Psoas muscle (tissue), 8 donors: ENCODE results near the gene HDLBP. TPM values are rescaled to one million over a fixed set of nuclear protein-coding genes. Genes with fewer than 3 reads are reported as not detected.

Experiments used
- ATAC-seq, 4 donors: fragments of 200-7000 bp; cut with Tn5 transposase; one replicate each; pipeline ENCODE4 v1.9.1; 2020; ENCODE audit warnings: moderate library complexity in 3 of 4, mild to moderate bottlenecking in 2 of 4
- DNase-seq, 2 donors: peaks; one replicate each; pipeline ENCODE4 v3.0.0-alpha.2; 2020
- H3K27ac ChIP-seq: fragments of 200-600 bp; one replicate; pipeline ENCODE4 v1.8.0; 2022
- H3K27me3 ChIP-seq, 3 donors: fragments of 200-600 bp in 1 of 3; one replicate each; pipeline versions ENCODE4 v1.6.1 to v1.8.0; 2013 to 2022; ENCODE audit warnings: low read length in 2 of 3, mild to moderate bottlenecking in 2 of 3, moderate library complexity in 1 of 3; ENCODE audit not compliant: insufficient read depth in 3 of 3
- H3K36me3 ChIP-seq, 2 donors: fragments of 200-600 bp in 1 of 2; one replicate each; pipeline versions ENCODE4 v1.6.1 to v1.8.0; 2013 to 2022; ENCODE audit warnings: low read depth in 1 of 2, mild to moderate bottlenecking in 1 of 2, moderate library complexity in 1 of 2; ENCODE audit not compliant: insufficient read depth in 1 of 2
- H3K4me1 ChIP-seq: fragments of 200-600 bp; one replicate; pipeline ENCODE4 v1.8.0; 2022
- H3K4me3 ChIP-seq: fragments of 200-600 bp; one replicate; pipeline ENCODE4 v1.8.0; 2022; ENCODE audit warnings: mild to moderate bottlenecking
- H3K9me3 ChIP-seq: fragments of 200-600 bp; one replicate; pipeline ENCODE4 v1.8.0; 2022
- whole genome bisulfite sequencing, 3 donors: extraction: QIAGEN DNeasy Blood & Tissue Kit; methylation state at CpG; one replicate each; pipeline versions ENCODE4 v1.1.6 to v1.1.7; 2013; 5-methylcytosine and 5-hydroxymethylcytosine counted together
- intact Hi-C, 2 donors: fragments of 100-400 bp; cut with DNase I; formaldehyde crosslinking; loops; one replicate each; pipeline versions ENCODE4 v1.11.0 to v1.14.2; 2022
- polyA plus RNA-seq, 3 donors: library from polyadenylated mRNA; stranded (reverse); fragments of 200-250 nt; gene quantifications; one replicate each; pipeline ENCODE4 v1.2.3, GENCODE V29; 2013
- total RNA-seq, 4 donors: library from RNA; stranded (reverse); fragmentation: NEBNext Ultra II Directional in 2 of 4; extraction: Animal tissue kit (Norgen Biotek cat#: 25700) in 2 of 4; gene quantifications; one replicate each; pipeline versions ENCODE4 v1.2.1 to v1.2.4, GENCODE V29; 2021 to 2023
- TF ChIP-seq, protein P1 (sequence below): fragments of 200-600 bp; IDR thresholded peaks from one replicate; pipeline ENCODE4 v1.8.0; 2022; ENCODE audit warnings: antibody characterized with exemption
- donor health status: healthy with polysubstance abuse.
- donor health status: DM: no; HTN: no; CAD: no; lungs with moderate emphysema.
- donor health status: Bipolar disorder and iron deficiency.
- donor health status: healthy.
- donor health status: DM: yes; HTN: yes; CAD: no.
- donor health status: DM: no; HTN: no; CAD: no.
- donor health status: DM: no; HTN: no; CAD: no.
- donor health status: DM: yes; HTN: yes; CAD: no.

Gene HDLBP
- total and polyA plus RNA-seq, 7 donors = 264 to 526 (median 421) TPM

DNA sequence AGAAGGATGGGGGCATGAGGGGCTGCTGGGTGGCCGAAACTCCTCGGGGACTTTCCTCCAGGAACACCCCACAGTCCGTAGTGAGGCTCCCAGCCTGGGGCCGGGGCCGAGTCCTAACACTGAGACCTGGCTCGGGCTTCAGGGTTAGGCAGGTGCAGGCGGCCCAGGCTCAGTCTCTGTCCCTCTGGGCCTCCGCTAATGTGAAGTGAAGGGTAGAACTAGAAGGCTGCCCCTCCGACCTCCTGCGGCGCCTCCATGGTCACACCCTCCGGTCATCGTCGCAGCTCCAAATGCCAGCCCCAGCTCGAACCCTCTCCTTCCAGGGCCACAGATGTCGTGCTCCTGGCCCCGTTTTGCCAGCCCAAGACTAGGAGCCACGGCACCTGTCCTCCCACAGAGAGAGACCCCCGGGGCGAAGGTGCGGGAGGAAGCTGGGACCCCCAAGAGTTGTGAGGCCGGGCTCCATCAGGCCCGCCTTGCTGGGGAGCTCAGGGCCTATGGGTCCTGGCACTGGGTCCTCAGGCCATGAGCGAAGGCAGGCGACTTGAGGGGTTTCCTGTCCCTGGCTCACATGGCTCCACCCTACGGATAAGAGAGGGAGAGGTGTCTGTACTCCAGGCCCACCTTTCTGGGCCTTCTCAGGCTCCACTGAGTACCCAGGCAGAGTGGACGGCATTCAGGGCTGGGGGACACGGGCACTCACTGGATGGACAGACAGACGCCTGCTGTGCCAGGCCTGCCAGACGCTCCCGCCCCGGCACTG, 126.2 kb downstream of the HDLBP start:
- ATAC-seq = no peak
- DNase-seq = no peak
- whole genome bisulfite sequencing, 3 donors = 88 to 90% (median 88%) methylated on average over 30 to 32 of the region's 32 CpGs
- H3K27ac ChIP-seq = no peak overlapping the region
- H3K9me3 ChIP-seq = no peaks in the 10 kb centered on the region
- no peaks in the 10 kb centered on the region for H3K4me1 ChIP-seq
- H3K27me3 ChIP-seq = no peaks in the 10 kb centered on the region
- TF ChIP-seq, protein P1, sequence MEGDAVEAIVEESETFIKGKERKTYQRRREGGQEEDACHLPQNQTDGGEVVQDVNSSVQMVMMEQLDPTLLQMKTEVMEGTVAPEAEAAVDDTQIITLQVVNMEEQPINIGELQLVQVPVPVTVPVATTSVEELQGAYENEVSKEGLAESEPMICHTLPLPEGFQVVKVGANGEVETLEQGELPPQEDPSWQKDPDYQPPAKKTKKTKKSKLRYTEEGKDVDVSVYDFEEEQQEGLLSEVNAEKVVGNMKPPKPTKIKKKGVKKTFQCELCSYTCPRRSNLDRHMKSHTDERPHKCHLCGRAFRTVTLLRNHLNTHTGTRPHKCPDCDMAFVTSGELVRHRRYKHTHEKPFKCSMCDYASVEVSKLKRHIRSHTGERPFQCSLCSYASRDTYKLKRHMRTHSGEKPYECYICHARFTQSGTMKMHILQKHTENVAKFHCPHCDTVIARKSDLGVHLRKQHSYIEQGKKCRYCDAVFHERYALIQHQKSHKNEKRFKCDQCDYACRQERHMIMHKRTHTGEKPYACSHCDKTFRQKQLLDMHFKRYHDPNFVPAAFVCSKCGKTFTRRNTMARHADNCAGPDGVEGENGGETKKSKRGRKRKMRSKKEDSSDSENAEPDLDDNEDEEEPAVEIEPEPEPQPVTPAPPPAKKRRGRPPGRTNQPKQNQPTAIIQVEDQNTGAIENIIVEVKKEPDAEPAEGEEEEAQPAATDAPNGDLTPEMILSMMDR = no peak
- H3K4me3 ChIP-seq = no peak overlapping the region
- H3K36me3 ChIP-seq = no peaks in the 10 kb centered on the region
- intact Hi-C loops = no loop called here

- H3K27ac ChIP-seq = no peak within 1 kb of the TSS
- TF ChIP-seq, protein P1 = no peak
- intact Hi-C loops = no loop called here
- no peaks in the 10 kb centered on the region for H3K4me1 ChIP-seq
- DNase-seq (no peak), ATAC-seq (no peak)
- H3K9me3 ChIP-seq = no peaks in the 10 kb centered on the region
- H3K27me3 ChIP-seq = no peaks in the 10 kb centered on the region
- 56 to 58% (median 58%) methylated on average over 19 to 21 of the region's 21 CpGs for WGBS, 3 donors
- peaks cover 0 to 4% of the 10 kb centered on the region in 2 donors for H3K36me3 ChIP-seq
- H3K4me3 ChIP-seq = no peak within 1 kb of the TSS
Observed at GRCh38 chr2:241188361-241189092, 126.9 kb downstream of the HDLBP start, which contains the start of gene ANO7. Gene ANO7, plus strand, starts transcription at chr2:241188677. Its CDS starts 1,387 bp downstream, at chr2:241190064.

- Histone ChIP-seq H3K4me3 (no peak overlapping the region), H3K27me3 (no peaks in the 10 kb centered on the region), H3K4me1 (no peaks in the 10 kb centered on the region), H3K9me3 (no peaks in the 10 kb centered on the region), H3K36me3 (peaks cover 0 to 11% of the 10 kb centered on the region in 2 donors), H3K27ac (no peak overlapping the region)
- intact Hi-C loops = no loop called here
- TF ChIP-seq, protein P1 = no peak
- WGBS, 3 donors = 44 to 63% (median 58%) methylated on average over 4 of the region's 4 CpGs
- ATAC-seq (no peak), DNase-seq (no peak)
Observed at GRCh38 chr2:241187918-241188234, 127.6 kb downstream of the HDLBP start.

GRCh38 chr2:241187101-241187917, 128.2 kb downstream of the HDLBP start:
- intact Hi-C loops = no loop called here
- H3K36me3 ChIP-seq = peaks cover 0 to 15% of the 10 kb centered on the region in 2 donors
- no peak overlapping the region for H3K4me3 ChIP-seq
- WGBS, 3 donors = 52 to 58% (median 55%) methylated on average over 14 of the region's 14 CpGs
- H3K27me3 ChIP-seq = no peaks in the 10 kb centered on the region
- H3K4me1 ChIP-seq = no peaks in the 10 kb centered on the region
- TF ChIP-seq, protein P1 = no peak
- H3K9me3 ChIP-seq = no peaks in the 10 kb centered on the region
- DNase-seq (no peak), ATAC-seq (no peak)
- no peak overlapping the region for H3K27ac ChIP-seq
